GM12878 (cell line): Measurements from ENCODE around the gene RABEP2. TPM values are rescaled to one million over a fixed set of nuclear protein-coding genes. Genes with fewer than 3 reads are reported as not detected.

ENCODE experiments used
- BHLHE40 ChIP-seq, 2 experiments: fragments of 450-650 bp in 1 of 2; IDR thresholded peaks; 2 replicates each; pipeline ENCODE4 v1.6.1; 2011 to 2017; ENCODE audit warnings: low read depth in 2 of 2, borderline replicate concordance in 1 of 2, improper control_type of control experiment in 1 of 2, low read length in 1 of 2, mild to moderate bottlenecking in 1 of 2
- BMI1 ChIP-seq: fragments of 450-650 bp; IDR thresholded peaks from 2 replicates; pipeline ENCODE4 v1.6.1; 2016; ENCODE audit warnings: mild to moderate bottlenecking, moderate library complexity, borderline replicate concordance
- CBFB ChIP-seq: IDR thresholded peaks from 2 replicates; pipeline ENCODE4 v1.6.1; 2016; ENCODE audit warnings: antibody characterized with exemption, low read depth
- CBX3 ChIP-seq: fragments of 200-600 bp; sonication (generic); IDR thresholded peaks from 2 replicates; pipeline ENCODE4 v1.6.1; 2016; ENCODE audit warnings: low read depth, borderline replicate concordance
- CREB1 ChIP-seq: IDR thresholded peaks from 2 replicates; pipeline ENCODE4 v1.6.1; 2012; ENCODE audit warnings: low read depth, mild to moderate bottlenecking, inconsistent platforms
- KAT2A ChIP-seq: conservative IDR thresholded peaks from 2 replicates; pipeline ENCODE4 v1.6.1; 2011; ENCODE audit warnings: low read depth, low read length; ENCODE audit not compliant: control insufficient read depth
- NFXL1 ChIP-seq: fragments of 450-650 bp; IDR thresholded peaks from 2 replicates; pipeline ENCODE4 v1.6.1; 2017; ENCODE audit warnings: antibody characterized with exemption, mild to moderate bottlenecking, borderline replicate concordance
- NR2C2 ChIP-seq: IDR thresholded peaks from 2 replicates; pipeline ENCODE4 v1.6.1; 2011; ENCODE audit warnings: borderline replicate concordance, low read depth; ENCODE audit not compliant: control insufficient read depth, insufficient read length
- RAD51 ChIP-seq: fragments of 450-650 bp; IDR thresholded peaks from 2 replicates; pipeline ENCODE4 v1.6.1; 2016; ENCODE audit warnings: moderate library complexity, mild to moderate bottlenecking, inconsistent platforms
- SP1 ChIP-seq: IDR thresholded peaks from one replicate; pipeline ENCODE4 v1.6.1; 2011; ENCODE audit warnings: low read depth, low read length
- SREBF1 ChIP-seq: IDR thresholded peaks from 2 replicates; pipeline ENCODE4 v1.6.1; 2012; ENCODE audit warnings: mild to moderate bottlenecking, low read length
- TAF1 ChIP-seq: IDR thresholded peaks from 2 replicates; pipeline ENCODE4 v1.6.1; 2011; ENCODE audit warnings: mild to moderate bottlenecking, low read depth, low read length, borderline replicate concordance
- TBL1XR1 ChIP-seq: IDR thresholded peaks from 2 replicates; pipeline ENCODE4 v1.6.1; 2012; ENCODE audit warnings: low read depth, low read length, improper control_type of control experiment
- YY1 ChIP-seq: IDR thresholded peaks from 2 replicates; pipeline ENCODE4 v1.6.1; 2011; ENCODE audit warnings: low read depth, mild to moderate bottlenecking, low read length
- polyA plus RNA-seq, 11 experiments: library from polyadenylated mRNA; depleted of rRNA in 4 of 11; unstranded in 6 of 11; stranded (reverse) in 5 of 11; fragments of >200 nt; fragmentation: Nextera tagmentation in 4 of 11; fragmentation: Illumina TruSeq in 1 of 11; extraction: Ambion mirVana in 4 of 11; extraction: Trizol in 1 of 11; gene quantifications; 1 replicate in 1 of 11; 2 replicates in 10 of 11; pipeline versions ENCODE4 v1.2.1 to v1.2.3, GENCODE V29; 2011 to 2016; ENCODE audit warnings: inconsistent platforms in 2 of 11, missing spikeins in 2 of 11, low read depth in 1 of 11
- total RNA-seq, 4 experiments: library from RNA; depleted of rRNA in 3 of 4; stranded (reverse); fragments of >200 nt in 3 of 4; fragmentation: Illumina TruSeq in 1 of 4; extraction: Trizol in 1 of 4; gene quantifications; 2 replicates each; pipeline versions ENCODE4 v1.2.1 to v1.2.3, GENCODE V29; 2013 to 2021
- TF ChIP-seq, protein P1 (sequence below): fragments of 450-650 bp; IDR thresholded peaks from 2 replicates; pipeline ENCODE4 v1.6.1; 2017; ENCODE audit warnings: borderline replicate concordance
- TF ChIP-seq, protein P2 (sequence below): fragments of 450-650 bp; formaldehyde crosslinking; IDR thresholded peaks from 2 replicates; pipeline ENCODE4 v1.4.0; 2020; ENCODE audit warnings: mild to moderate bottlenecking, moderate library complexity
- TF ChIP-seq, protein P3 (sequence below), 3 experiments: IDR thresholded peaks in 2 of 3; conservative IDR thresholded peaks in 1 of 3; 2 replicates each; pipeline ENCODE4 v1.5.1; 2011; ENCODE audit warnings: low read depth in 3 of 3, low read length in 3 of 3, mild to moderate bottlenecking in 3 of 3, control low read depth in 2 of 3, moderate library complexity in 2 of 3, inconsistent platforms in 1 of 3, mixed read lengths in 1 of 3; ENCODE audit not compliant: control insufficient read depth in 2 of 3, insufficient read depth in 1 of 3; ENCODE audit errors: extremely low read depth in 1 of 3
- TF ChIP-seq, protein P4 (sequence below): fragments of 450-650 bp; IDR thresholded peaks from 2 replicates; pipeline ENCODE4 v1.6.1; 2014; ENCODE audit warnings: mild to moderate bottlenecking
- TF ChIP-seq, protein P5 (sequence below): fragments of 450-650 bp; IDR thresholded peaks from 2 replicates; pipeline ENCODE4 v1.6.1; 2017; ENCODE audit warnings: mild to moderate bottlenecking, low read depth, inconsistent platforms; ENCODE audit not compliant: poor library complexity, severe bottlenecking

RABEP2 gene
- total and polyA plus RNA-seq, 10 of the 15 experiments (the other 5 are each of a cell fraction or from before 2014, with no cell fraction given), result 0.47 to 33.2 (median 18.6) TPM

DNA sequence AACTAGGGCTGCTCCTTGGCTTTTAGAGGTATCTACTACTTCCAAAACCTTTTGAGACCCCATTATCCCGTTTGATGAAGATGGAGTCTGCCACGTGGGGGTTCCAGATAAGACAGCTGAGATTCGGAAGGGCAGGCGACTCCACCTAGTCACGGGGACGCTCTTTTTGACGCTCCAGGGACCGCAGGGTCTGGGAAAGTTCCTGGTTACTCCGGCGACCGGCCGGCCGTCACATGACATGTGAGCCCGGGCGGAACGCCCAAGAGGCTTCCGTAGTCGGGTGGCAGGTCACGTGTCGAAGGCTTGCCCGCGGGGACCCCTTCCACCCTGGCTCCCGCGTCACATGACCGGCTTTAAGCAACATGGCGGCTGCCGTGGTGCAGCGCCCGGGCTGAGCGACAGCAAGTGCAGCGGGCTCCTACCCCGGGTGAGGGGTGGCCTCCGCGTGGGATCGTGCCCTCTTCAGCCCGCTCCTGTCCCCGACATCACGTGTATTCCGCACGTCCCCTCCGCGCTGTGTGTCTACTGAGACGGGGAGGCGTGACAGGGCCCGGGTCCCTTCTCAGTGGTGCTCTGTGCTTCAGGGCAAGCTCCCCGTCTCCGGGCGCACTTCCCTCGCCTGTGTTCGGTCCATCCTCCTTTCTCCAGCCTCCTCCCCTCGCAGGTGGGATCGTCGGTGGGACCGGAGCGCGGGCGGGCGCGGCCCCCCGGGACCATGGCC lies 49.6 kb upstream of the RABEP2 start, which contains the start of gene SPNS1 (continued):
- TF ChIP-seq BHLHE40 (IDR thresholded peaks at IDR 0.05; ENCODE audit: borderline replicate concordance in 1 of 2, low read depth in 2 of 2, low read length in 1 of 2) (peak; percentile 95 to 98), TAF1 (peak; percentile 95), CREB1 (peak; percentile 72), NR2C2 (no peak), SP1 (peak; percentile 75), RAD51 (peak; percentile 100), BMI1 (peak; percentile 53; the same call in 1 of the 2 replicates), SREBF1 (peak; percentile 60; the same call in 1 of the 2 replicates), CBX3 (no peak), TBL1XR1 (peak; percentile 82; the same call in 1 of the 2 replicates), KAT2A (no peak), CBFB (peak; percentile 80; the same call in 1 of the 2 replicates), YY1 (peak; percentile 99), NFXL1 (no peak)
- TF ChIP-seq, protein P1, sequence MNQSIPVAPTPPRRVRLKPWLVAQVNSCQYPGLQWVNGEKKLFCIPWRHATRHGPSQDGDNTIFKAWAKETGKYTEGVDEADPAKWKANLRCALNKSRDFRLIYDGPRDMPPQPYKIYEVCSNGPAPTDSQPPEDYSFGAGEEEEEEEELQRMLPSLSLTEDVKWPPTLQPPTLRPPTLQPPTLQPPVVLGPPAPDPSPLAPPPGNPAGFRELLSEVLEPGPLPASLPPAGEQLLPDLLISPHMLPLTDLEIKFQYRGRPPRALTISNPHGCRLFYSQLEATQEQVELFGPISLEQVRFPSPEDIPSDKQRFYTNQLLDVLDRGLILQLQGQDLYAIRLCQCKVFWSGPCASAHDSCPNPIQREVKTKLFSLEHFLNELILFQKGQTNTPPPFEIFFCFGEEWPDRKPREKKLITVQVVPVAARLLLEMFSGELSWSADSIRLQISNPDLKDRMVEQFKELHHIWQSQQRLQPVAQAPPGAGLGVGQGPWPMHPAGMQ, result no peak
- TF ChIP-seq, protein P2, sequence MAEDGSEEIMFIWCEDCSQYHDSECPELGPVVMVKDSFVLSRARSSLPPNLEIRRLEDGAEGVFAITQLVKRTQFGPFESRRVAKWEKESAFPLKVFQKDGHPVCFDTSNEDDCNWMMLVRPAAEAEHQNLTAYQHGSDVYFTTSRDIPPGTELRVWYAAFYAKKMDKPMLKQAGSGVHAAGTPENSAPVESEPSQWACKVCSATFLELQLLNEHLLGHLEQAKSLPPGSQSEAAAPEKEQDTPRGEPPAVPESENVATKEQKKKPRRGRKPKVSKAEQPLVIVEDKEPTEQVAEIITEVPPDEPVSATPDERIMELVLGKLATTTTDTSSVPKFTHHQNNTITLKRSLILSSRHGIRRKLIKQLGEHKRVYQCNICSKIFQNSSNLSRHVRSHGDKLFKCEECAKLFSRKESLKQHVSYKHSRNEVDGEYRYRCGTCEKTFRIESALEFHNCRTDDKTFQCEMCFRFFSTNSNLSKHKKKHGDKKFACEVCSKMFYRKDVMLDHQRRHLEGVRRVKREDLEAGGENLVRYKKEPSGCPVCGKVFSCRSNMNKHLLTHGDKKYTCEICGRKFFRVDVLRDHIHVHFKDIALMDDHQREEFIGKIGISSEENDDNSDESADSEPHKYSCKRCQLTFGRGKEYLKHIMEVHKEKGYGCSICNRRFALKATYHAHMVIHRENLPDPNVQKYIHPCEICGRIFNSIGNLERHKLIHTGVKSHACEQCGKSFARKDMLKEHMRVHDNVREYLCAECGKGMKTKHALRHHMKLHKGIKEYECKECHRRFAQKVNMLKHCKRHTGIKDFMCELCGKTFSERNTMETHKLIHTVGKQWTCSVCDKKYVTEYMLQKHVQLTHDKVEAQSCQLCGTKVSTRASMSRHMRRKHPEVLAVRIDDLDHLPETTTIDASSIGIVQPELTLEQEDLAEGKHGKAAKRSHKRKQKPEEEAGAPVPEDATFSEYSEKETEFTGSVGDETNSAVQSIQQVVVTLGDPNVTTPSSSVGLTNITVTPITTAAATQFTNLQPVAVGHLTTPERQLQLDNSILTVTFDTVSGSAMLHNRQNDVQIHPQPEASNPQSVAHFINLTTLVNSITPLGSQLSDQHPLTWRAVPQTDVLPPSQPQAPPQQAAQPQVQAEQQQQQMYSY (CRISPR knock-in tag), result no peak
- TF ChIP-seq, protein P3, sequence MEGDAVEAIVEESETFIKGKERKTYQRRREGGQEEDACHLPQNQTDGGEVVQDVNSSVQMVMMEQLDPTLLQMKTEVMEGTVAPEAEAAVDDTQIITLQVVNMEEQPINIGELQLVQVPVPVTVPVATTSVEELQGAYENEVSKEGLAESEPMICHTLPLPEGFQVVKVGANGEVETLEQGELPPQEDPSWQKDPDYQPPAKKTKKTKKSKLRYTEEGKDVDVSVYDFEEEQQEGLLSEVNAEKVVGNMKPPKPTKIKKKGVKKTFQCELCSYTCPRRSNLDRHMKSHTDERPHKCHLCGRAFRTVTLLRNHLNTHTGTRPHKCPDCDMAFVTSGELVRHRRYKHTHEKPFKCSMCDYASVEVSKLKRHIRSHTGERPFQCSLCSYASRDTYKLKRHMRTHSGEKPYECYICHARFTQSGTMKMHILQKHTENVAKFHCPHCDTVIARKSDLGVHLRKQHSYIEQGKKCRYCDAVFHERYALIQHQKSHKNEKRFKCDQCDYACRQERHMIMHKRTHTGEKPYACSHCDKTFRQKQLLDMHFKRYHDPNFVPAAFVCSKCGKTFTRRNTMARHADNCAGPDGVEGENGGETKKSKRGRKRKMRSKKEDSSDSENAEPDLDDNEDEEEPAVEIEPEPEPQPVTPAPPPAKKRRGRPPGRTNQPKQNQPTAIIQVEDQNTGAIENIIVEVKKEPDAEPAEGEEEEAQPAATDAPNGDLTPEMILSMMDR (IDR thresholded peaks at IDR 0.05 in 2 of 3, conservative IDR thresholded peaks at IDR 0.05 in 1 of 3; ENCODE audit: control insufficient read depth in 2 of 3, extremely low read depth in 1 of 3, insufficient read depth in 1 of 3, low read depth in 3 of 3, low read length in 3 of 3), result no peak
- TF ChIP-seq, protein P4, sequence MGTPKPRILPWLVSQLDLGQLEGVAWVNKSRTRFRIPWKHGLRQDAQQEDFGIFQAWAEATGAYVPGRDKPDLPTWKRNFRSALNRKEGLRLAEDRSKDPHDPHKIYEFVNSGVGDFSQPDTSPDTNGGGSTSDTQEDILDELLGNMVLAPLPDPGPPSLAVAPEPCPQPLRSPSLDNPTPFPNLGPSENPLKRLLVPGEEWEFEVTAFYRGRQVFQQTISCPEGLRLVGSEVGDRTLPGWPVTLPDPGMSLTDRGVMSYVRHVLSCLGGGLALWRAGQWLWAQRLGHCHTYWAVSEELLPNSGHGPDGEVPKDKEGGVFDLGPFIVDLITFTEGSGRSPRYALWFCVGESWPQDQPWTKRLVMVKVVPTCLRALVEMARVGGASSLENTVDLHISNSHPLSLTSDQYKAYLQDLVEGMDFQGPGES, result no peak; the same call in 1 of the 2 replicates
- TF ChIP-seq, protein P5, sequence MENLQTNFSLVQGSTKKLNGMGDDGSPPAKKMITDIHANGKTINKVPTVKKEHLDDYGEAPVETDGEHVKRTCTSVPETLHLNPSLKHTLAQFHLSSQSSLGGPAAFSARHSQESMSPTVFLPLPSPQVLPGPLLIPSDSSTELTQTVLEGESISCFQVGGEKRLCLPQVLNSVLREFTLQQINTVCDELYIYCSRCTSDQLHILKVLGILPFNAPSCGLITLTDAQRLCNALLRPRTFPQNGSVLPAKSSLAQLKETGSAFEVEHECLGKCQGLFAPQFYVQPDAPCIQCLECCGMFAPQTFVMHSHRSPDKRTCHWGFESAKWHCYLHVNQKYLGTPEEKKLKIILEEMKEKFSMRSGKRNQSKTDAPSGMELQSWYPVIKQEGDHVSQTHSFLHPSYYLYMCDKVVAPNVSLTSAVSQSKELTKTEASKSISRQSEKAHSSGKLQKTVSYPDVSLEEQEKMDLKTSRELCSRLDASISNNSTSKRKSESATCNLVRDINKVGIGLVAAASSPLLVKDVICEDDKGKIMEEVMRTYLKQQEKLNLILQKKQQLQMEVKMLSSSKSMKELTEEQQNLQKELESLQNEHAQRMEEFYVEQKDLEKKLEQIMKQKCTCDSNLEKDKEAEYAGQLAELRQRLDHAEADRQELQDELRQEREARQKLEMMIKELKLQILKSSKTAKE, result peak; percentile 41
